ENCODE data around the gene NBEAL1. TPM values are rescaled to one million over a fixed set of nuclear protein-coding genes. Genes with fewer than 3 reads are reported as not detected.
"Not testable (repeated sequence)": the region's sequence is repeated elsewhere in the genome, so short reads cannot be mapped to it uniquely, and the experiment has no call there.

Gene NBEAL1
- total RNA-seq, result 20.5 TPM
- polyA plus RNA-seq (ENCODE audit: insufficient read depth in 1 of 8, insufficient read length in 8 of 8, low replicate concordance in 1 of 8), result 1 to 10 TPM; 3.0 to 8.2 (median 5.8) TPM
- long read RNA-seq, donor 1, result 0 reads
- long read RNA-seq, donor 2, result 0 reads
- long read RNA-seq, donor 3, result 0 reads
- long read RNA-seq, donor 4, result 0 reads
- long read RNA-seq, donor 5, partial matches to known transcripts, result 0 of 1 reads
- long read RNA-seq, donor 5, other reads (novel, unspliced or antisense), result 0 of 1 reads
- long read RNA-seq, donor 6, result 0 reads
- long read RNA-seq, donor 7, result 0 reads
- long read RNA-seq, donor 8, result 0 reads
- long read RNA-seq, donor 9, partial matches to known transcripts, result 0 of 1 reads
- long read RNA-seq, donor 9, other reads (novel, unspliced or antisense), result 0 of 1 reads
- long read RNA-seq, donor 10, partial matches to known transcripts, result 5 of 5 reads
- long read RNA-seq, donor 10, other reads (novel, unspliced or antisense), result 0 of 5 reads
- long read RNA-seq, donor 11, result 0 reads

DNA sequence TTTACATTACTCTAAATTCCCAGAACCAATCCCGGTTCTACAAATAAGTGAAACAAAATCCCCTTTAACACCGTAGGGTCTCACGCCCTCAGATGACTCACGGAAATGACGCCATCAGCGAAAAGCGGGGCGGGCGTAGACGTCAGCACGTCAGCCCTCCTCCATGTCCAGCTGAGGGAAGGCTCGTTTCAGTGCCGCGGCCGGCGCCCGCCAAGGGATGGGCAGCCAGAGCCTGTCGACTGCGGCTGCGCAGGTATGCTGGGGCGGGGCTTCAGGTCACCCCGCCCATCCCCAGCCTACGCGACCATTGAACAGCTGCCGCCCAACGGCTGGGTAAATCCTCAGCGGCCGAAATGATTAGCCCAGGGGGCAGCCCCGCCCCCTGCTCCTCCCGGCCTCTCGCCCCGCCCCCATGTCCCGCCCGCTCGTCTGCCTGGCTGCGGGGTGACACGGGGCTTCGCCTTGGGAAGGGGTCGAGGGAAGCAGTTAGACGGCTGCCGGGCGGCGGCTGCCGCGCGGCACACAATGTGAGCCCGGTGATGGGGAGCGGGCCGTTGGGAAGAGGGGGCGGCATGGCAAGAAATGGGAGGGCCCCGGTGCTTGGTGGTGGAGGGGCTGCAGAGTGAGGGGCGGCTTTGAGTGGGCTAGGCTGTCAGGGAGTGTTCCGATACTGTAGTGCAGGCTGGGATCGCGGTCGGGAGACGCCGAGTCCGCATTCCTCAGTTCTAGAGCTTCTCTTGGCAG is at the start of gene NBEAL1:
Gene NBEAL1 (plus strand): TSS at position 420 of the 744 bp plus-strand sequence. CDS start 1,510 bp downstream, outside the sequence.
- 0% methylated on average over 56 of the region's 59 CpGs for WGBS (ENCODE audit: insufficient coverage)
- Histone ChIP-seq H3K36me3 (ENCODE audit: control insufficient read depth, insufficient read depth, low read length) (no peaks in the 10 kb centered on the region), H3K9me3 (replicated peaks; ENCODE audit: control insufficient read depth, low read depth, low read length) (no peaks in the 10 kb centered on the region), H3K4me3 (ENCODE audit: low read length) (peak within 1 kb of the TSS; percentile 70), H3K27me3 (ENCODE audit: control insufficient read depth, insufficient read depth, low read length) (no peaks in the 10 kb centered on the region), H3K4me1 (ENCODE audit: control insufficient read depth, insufficient read depth, low read length) (peaks cover 6% of the 10 kb centered on the region), H3K27ac (ENCODE audit: low read length) (peak within 1 kb of the TSS; percentile 91)
- peak; percentile 100 for DNase-seq

- Histone ChIP-seq H3K27ac (ENCODE audit: low read length) (no peak overlapping the region), H3K9me3 (replicated peaks; ENCODE audit: control insufficient read depth, low read depth, low read length) (no peaks in the 10 kb centered on the region), H3K27me3 (ENCODE audit: control insufficient read depth, insufficient read depth, low read length) (no peaks in the 10 kb centered on the region), H3K4me3 (ENCODE audit: low read length) (no peak overlapping the region), H3K4me1 (ENCODE audit: control insufficient read depth, insufficient read depth, low read length) (no peaks in the 10 kb centered on the region), H3K36me3 (ENCODE audit: control insufficient read depth, insufficient read depth, low read length) (peaks cover 5% of the 10 kb centered on the region)
- peak; percentile 22 for DNase-seq
- 33% methylated on average over 1 of the region's 5 CpGs for WGBS (ENCODE audit: insufficient coverage)
Measured at GRCh38 chr2:202965810-202966460, 48.7 kb upstream of the NBEAL1 start.

GRCh38 chr2:202969404-202969803 is 45.3 kb upstream of the NBEAL1 start:
- H3K9me3 ChIP-seq (replicated peaks; ENCODE audit: control insufficient read depth, low read depth, low read length); H3K27ac ChIP-seq (ENCODE audit: low read length); H3K4me1 ChIP-seq (ENCODE audit: control insufficient read depth, insufficient read depth, low read length); H3K27me3 ChIP-seq (ENCODE audit: control insufficient read depth, insufficient read depth, low read length); H3K4me3 ChIP-seq (ENCODE audit: low read length); DNase-seq; H3K36me3 ChIP-seq (ENCODE audit: control insufficient read depth, insufficient read depth, low read length): not testable (repeated sequence)
- WGBS (ENCODE audit: insufficient coverage), result no CpG with 5 or more reads among the region's 2 CpGs

- Histone ChIP-seq H3K9me3 (replicated peaks; ENCODE audit: control insufficient read depth, low read depth, low read length) (no peaks in the 10 kb centered on the region), H3K27me3 (ENCODE audit: control insufficient read depth, insufficient read depth, low read length) (no peaks in the 10 kb centered on the region), H3K4me1 (ENCODE audit: control insufficient read depth, insufficient read depth, low read length) (no peaks in the 10 kb centered on the region), H3K36me3 (ENCODE audit: control insufficient read depth, insufficient read depth, low read length) (peaks cover 4% of the 10 kb centered on the region), H3K27ac (ENCODE audit: low read length) (no peak overlapping the region), H3K4me3 (ENCODE audit: low read length) (no peak overlapping the region)
- no peak for DNase-seq
- WGBS (ENCODE audit: insufficient coverage), result no CpG with 5 or more reads among the region's 3 CpGs
Measured at GRCh38 chr2:202976809-202977208, 37.9 kb upstream of the NBEAL1 start.

- no peaks in the 10 kb centered on the region for H3K4me1 ChIP-seq (ENCODE audit: control insufficient read depth, insufficient read depth, low read length)
Measured at GRCh38 chr2:202982779-202983491, 31.7 kb upstream of the NBEAL1 start.

GRCh38 chr2:202989749-202990148 is 24.9 kb upstream of the NBEAL1 start:
- H3K36me3 ChIP-seq (ENCODE audit: control insufficient read depth, insufficient read depth, low read length), result no peaks in the 10 kb centered on the region
- no peak overlapping the region for H3K4me3 ChIP-seq (ENCODE audit: low read length)
- H3K27me3 ChIP-seq (ENCODE audit: control insufficient read depth, insufficient read depth, low read length), result no peaks in the 10 kb centered on the region
- no peak for DNase-seq
- H3K4me1 ChIP-seq (ENCODE audit: control insufficient read depth, insufficient read depth, low read length), result no peaks in the 10 kb centered on the region
- H3K9me3 ChIP-seq (replicated peaks; ENCODE audit: control insufficient read depth, low read depth, low read length), result no peaks in the 10 kb centered on the region
- no peak overlapping the region for H3K27ac ChIP-seq (ENCODE audit: low read length)
- no CpG with 5 or more reads among the region's 1 CpG for WGBS (ENCODE audit: insufficient coverage)

More at GRCh38 chr2:202982779-202983491, 31.7 kb upstream of the NBEAL1 start:
- no peaks in the 10 kb centered on the region for H3K27me3 ChIP-seq (ENCODE audit: control insufficient read depth, insufficient read depth, low read length)
- H3K9me3 ChIP-seq (replicated peaks; ENCODE audit: control insufficient read depth, low read depth, low read length), result no peaks in the 10 kb centered on the region
- H3K4me3 ChIP-seq (ENCODE audit: low read length), result no peak overlapping the region
- WGBS (ENCODE audit: insufficient coverage), result 100% methylated on average over 1 of the region's 3 CpGs
- H3K27ac ChIP-seq (ENCODE audit: low read length), result no peak overlapping the region
- peaks cover 4% of the 10 kb centered on the region for H3K36me3 ChIP-seq (ENCODE audit: control insufficient read depth, insufficient read depth, low read length)
- DNase-seq, result no peak

DNA sequence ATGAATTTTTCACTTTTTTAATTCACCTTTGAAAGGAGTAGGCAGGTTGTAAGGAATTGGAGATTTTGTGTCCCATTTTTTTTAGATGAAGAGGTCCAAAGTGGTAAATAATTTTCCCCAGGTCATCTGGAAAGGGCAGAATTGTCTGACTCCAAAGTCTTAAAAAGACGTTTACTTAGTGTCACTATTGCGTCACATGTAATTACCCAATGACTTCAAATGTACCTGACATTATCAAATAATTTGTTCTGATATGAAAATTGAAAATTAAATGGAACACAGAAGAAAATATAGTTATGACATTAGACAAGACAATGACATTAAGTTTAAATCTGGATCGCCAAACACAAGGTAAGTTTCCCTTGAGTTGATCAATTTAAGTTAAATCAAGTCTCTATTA is 24.2 kb upstream of the NBEAL1 start:
- WGBS (ENCODE audit: insufficient coverage), result no CpG with 5 or more reads among the region's 3 CpGs
- DNase-seq, result no peak
- Histone ChIP-seq H3K27ac (ENCODE audit: low read length) (no peak overlapping the region), H3K36me3 (ENCODE audit: control insufficient read depth, insufficient read depth, low read length) (no peaks in the 10 kb centered on the region), H3K4me1 (ENCODE audit: control insufficient read depth, insufficient read depth, low read length) (no peaks in the 10 kb centered on the region), H3K27me3 (ENCODE audit: control insufficient read depth, insufficient read depth, low read length) (no peaks in the 10 kb centered on the region), H3K4me3 (ENCODE audit: low read length) (no peak overlapping the region), H3K9me3 (replicated peaks; ENCODE audit: control insufficient read depth, low read depth, low read length) (no peaks in the 10 kb centered on the region)

- H3K36me3 ChIP-seq (ENCODE audit: control insufficient read depth, insufficient read depth, low read length); H3K9me3 ChIP-seq (replicated peaks; ENCODE audit: control insufficient read depth, low read depth, low read length); H3K27me3 ChIP-seq (ENCODE audit: control insufficient read depth, insufficient read depth, low read length); H3K4me1 ChIP-seq (ENCODE audit: control insufficient read depth, insufficient read depth, low read length); DNase-seq; H3K4me3 ChIP-seq (ENCODE audit: low read length); H3K27ac ChIP-seq (ENCODE audit: low read length): not testable (repeated sequence)
- WGBS (ENCODE audit: insufficient coverage), result no CpG with 5 or more reads among the region's 3 CpGs
Measured at GRCh38 chr2:202997113-202997512, 17.6 kb upstream of the NBEAL1 start.

DNA sequence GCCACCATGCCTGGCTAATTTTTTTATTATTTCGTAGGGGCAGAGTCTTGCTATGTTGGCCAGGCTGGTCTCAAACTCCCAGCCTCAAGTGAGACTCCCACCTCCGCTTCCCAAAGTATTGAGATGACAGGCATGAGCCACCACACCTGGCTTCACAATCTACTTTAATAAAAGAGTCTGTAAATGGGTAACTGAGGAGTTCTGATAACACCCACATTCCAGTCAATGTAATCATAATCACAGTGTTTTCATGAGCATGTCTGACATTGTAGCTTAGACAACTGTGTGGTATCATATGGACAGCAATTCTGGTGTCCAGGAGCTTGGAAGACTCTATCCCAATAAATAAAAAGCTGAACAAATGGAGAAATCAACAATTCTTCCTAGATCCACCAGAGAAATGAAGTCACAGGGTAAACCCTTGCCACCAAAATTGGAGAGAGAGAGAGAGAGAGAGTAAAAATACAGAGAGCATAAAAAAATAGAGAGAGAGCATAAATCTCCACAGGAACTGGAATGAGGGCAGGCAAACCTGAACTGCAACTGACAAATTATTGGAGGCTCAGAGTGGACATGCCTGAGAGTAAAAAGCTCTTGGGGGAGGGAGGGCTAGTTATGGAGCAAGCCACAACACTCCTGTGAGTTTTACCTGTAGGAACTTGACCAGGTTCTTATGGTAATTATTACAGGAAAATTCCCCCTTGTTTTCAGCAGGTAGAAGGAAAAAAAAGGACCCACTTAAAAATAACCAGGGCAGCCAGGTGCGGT is 12.4 kb upstream of the NBEAL1 start:
- no peaks in the 10 kb centered on the region for H3K9me3 ChIP-seq (replicated peaks; ENCODE audit: control insufficient read depth, low read depth, low read length)
- WGBS (ENCODE audit: insufficient coverage), result 93% methylated on average over 2 of the region's 3 CpGs
- H3K36me3 ChIP-seq (ENCODE audit: control insufficient read depth, insufficient read depth, low read length), result no peaks in the 10 kb centered on the region
- no peak for DNase-seq
- no peaks in the 10 kb centered on the region for H3K4me1 ChIP-seq (ENCODE audit: control insufficient read depth, insufficient read depth, low read length)
- H3K27ac ChIP-seq (ENCODE audit: low read length), result no peak overlapping the region
- H3K27me3 ChIP-seq (ENCODE audit: control insufficient read depth, insufficient read depth, low read length), result no peaks in the 10 kb centered on the region
- H3K4me3 ChIP-seq (ENCODE audit: low read length), result no peak overlapping the region
